ENCODE measurements around the gene SERPINA3.

Gene SERPINA3

DNA sequence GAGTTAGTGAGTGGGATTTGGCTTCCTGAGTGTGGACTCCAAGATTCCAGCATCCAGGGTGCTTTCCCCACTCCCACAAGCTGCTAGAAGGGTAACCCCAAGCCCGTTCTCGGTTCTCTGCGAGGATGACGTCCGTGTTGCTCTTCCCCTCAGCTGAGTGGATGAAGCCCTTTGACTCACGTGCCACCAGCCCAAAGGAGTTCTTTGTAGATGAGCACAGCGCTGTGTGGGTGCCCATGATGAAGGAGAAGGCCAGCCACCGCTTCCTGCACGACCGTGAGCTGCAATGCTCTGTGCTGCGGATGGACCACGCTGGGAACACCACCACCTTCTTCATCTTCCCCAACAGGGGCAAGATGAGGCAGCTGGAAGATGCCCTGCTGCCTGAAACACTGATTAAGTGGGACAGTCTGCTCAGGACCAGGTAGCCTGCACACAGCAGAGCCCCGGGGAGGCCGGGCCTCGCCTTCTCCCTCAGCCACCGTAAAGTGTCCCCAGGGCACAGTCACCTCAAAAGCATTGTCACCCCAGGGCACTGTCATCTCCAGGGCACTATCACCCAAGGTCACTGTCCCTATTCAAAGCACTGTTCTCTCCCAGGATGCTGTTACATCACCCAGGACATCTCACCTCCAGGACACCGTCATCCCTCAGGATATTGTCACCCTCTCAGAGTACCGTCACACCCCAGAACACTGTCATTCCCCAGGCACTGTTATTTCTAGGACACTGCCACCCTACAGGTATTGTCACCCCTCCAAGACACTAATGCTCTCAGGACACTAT is 31.3 kb downstream of the SERPINA3 start:
- no peak overlapping the region for H3K14ac ChIP-seq (ENCODE audit: low read length in 2 of 2)
- no peak overlapping the region for H3K9ac ChIP-seq (ENCODE audit: low read length)
- no peak overlapping the region for H2AK5ac ChIP-seq (ENCODE audit: low read length, severe bottlenecking)
- H3K4ac ChIP-seq (ENCODE audit: low read depth in 1 of 2, low read length in 2 of 2) = no peak overlapping the region
- no peaks in the 10 kb centered on the region for H3K36me3 ChIP-seq (ENCODE audit: control insufficient read depth in 1 of 2, insufficient read depth in 2 of 2, low read depth in 1 of 2, low read length in 2 of 2)
- H3K27me3 ChIP-seq (ENCODE audit: control insufficient read depth in 1 of 2, insufficient read depth in 1 of 2, low read length in 2 of 2) = no peaks in the 10 kb centered on the region
- peak overlapping the region; percentile 19 for H4K91ac ChIP-seq (ENCODE audit: low read length)
- no peak overlapping the region for H3K27ac ChIP-seq (ENCODE audit: low read length, poor library complexity, severe bottlenecking)
- H3K4me1 ChIP-seq (ENCODE audit: control insufficient read depth, insufficient read depth, low read depth, low read length) = no peaks in the 10 kb centered on the region
- 85% methylated on average over 18 of the region's 18 CpGs for WGBS
- H3K9me3 ChIP-seq (ENCODE audit: control insufficient read depth, low read length) = peaks cover 8% of the 10 kb centered on the region
- H3K79me1 ChIP-seq (replicated peaks; ENCODE audit: low read length, poor library complexity, severe bottlenecking) = no peaks in the 10 kb centered on the region
- H2BK120ac ChIP-seq (ENCODE audit: low read depth, low read length) = no peak overlapping the region
- H3K4me2 ChIP-seq (ENCODE audit: low read length, poor library complexity, severe bottlenecking) = no peak overlapping the region
- DNase-seq = no peak
- H2BK15ac ChIP-seq (ENCODE audit: low read depth, poor library complexity, severe bottlenecking) = no peak overlapping the region
- H3K4me3 ChIP-seq (ENCODE audit: insufficient read depth in 1 of 2, low read depth in 1 of 2, low read length in 2 of 2) = no peak overlapping the region
- H2BK5ac ChIP-seq (ENCODE audit: low read depth, low read length, poor library complexity, severe bottlenecking) = no peak overlapping the region
- H4K8ac ChIP-seq (ENCODE audit: low read length) = no peak overlapping the region
- no peak overlapping the region for H2AFZ ChIP-seq (ENCODE audit: low read depth, low read length)
- H2BK12ac ChIP-seq (ENCODE audit: low read length in 2 of 2) = no peak overlapping the region
- H3K23ac ChIP-seq (ENCODE audit: low read length in 2 of 2) = no peak overlapping the region
- no peak overlapping the region for H3K18ac ChIP-seq (ENCODE audit: low read depth in 1 of 2, low read length in 2 of 2)

DNA sequence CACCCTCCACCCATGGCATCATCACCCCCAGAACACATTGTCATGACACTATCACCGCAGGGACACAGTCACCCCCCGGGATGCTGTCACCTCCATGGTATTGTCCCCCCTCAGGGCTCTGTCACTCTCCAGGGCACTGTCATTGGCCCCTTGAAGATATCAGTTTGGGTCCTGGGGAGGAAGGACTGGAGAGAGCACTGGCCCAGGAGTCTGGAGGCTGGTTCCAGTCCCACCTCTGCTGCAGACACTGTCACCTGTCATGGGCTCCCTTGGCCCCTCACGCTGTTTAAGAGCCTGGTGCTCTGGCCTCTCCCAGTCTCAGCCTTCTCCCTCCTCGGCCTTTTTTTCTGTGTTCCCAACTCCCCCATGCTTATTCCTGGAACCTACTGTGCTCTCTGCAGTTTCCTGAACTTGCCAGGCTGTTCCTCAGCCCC is 31.9 kb downstream of the SERPINA3 start:
- H3K4me1 ChIP-seq (ENCODE audit: control insufficient read depth, insufficient read depth, low read depth, low read length) = no peaks in the 10 kb centered on the region

DNA sequence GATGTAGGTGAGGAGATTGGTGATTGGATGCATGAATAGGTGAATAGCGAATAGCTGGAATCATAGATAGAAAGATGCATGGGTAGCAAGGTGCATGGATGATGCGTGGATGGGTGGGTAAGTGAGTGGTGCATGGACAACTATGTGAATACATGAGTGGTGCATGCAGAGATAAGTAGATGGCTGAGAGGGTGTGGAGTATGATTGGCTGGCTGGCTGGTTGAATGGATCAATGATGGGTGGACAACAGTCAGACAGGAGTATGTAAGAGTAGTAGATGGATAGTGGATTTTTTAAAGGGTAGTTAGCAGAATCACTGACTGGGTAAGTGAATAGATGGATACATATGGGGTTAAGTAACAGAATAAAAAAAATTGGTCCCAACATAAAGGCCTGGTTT is 33.9 kb downstream of the SERPINA3 start:
- Histone ChIP-seq H3K4ac (ENCODE audit: low read depth in 1 of 2, low read length in 2 of 2) (no peak overlapping the region), H3K9me3 (ENCODE audit: control insufficient read depth, low read length) (peaks cover 16% of the 10 kb centered on the region), H3K36me3 (ENCODE audit: control insufficient read depth in 1 of 2, insufficient read depth in 2 of 2, low read depth in 1 of 2, low read length in 2 of 2) (no peaks in the 10 kb centered on the region), H3K27ac (ENCODE audit: low read length, poor library complexity, severe bottlenecking) (no peak overlapping the region), H3K4me3 (ENCODE audit: insufficient read depth in 1 of 2, low read depth in 1 of 2, low read length in 2 of 2) (no peak overlapping the region), H3K9ac (ENCODE audit: low read length) (no peak overlapping the region), H2BK5ac (ENCODE audit: low read depth, low read length, poor library complexity, severe bottlenecking) (no peak overlapping the region), H2AK5ac (ENCODE audit: low read length, severe bottlenecking) (no peak overlapping the region), H3K4me1 (ENCODE audit: control insufficient read depth, insufficient read depth, low read depth, low read length) (no peaks in the 10 kb centered on the region), H2BK12ac (ENCODE audit: low read length in 2 of 2) (no peak overlapping the region), H3K14ac (ENCODE audit: low read length in 2 of 2) (no peak overlapping the region), H3K27me3 (ENCODE audit: control insufficient read depth in 1 of 2, insufficient read depth in 1 of 2, low read length in 2 of 2) (no peaks in the 10 kb centered on the region), H2BK15ac (ENCODE audit: low read depth, poor library complexity, severe bottlenecking) (no peak overlapping the region), H3K4me2 (ENCODE audit: low read length, poor library complexity, severe bottlenecking) (no peak overlapping the region), H2BK120ac (ENCODE audit: low read depth, low read length) (no peak overlapping the region), H3K18ac (ENCODE audit: low read depth in 1 of 2, low read length in 2 of 2) (no peak overlapping the region), H3K23ac (ENCODE audit: low read length in 2 of 2) (no peak overlapping the region), H3K79me1 (replicated peaks; ENCODE audit: low read length, poor library complexity, severe bottlenecking) (no peaks in the 10 kb centered on the region), H4K91ac (ENCODE audit: low read length) (no peak overlapping the region), H2AFZ (ENCODE audit: low read depth, low read length) (no peak overlapping the region), H4K8ac (ENCODE audit: low read length) (no peak overlapping the region)
- 78% methylated on average over 2 of the region's 2 CpGs for WGBS
- no peak for DNase-seq

More for the DNA sequence above, 31.9 kb downstream of the SERPINA3 start:
- Histone ChIP-seq H3K14ac (ENCODE audit: low read length in 2 of 2) (no peak overlapping the region), H3K79me1 (replicated peaks; ENCODE audit: low read length, poor library complexity, severe bottlenecking) (no peaks in the 10 kb centered on the region), H4K91ac (ENCODE audit: low read length) (no peak overlapping the region), H3K36me3 (ENCODE audit: control insufficient read depth in 1 of 2, insufficient read depth in 2 of 2, low read depth in 1 of 2, low read length in 2 of 2) (no peaks in the 10 kb centered on the region), H3K27ac (ENCODE audit: low read length, poor library complexity, severe bottlenecking) (no peak overlapping the region), H2AK5ac (ENCODE audit: low read length, severe bottlenecking) (no peak overlapping the region), H2BK5ac (ENCODE audit: low read depth, low read length, poor library complexity, severe bottlenecking) (no peak overlapping the region), H3K4me3 (ENCODE audit: insufficient read depth in 1 of 2, low read depth in 1 of 2, low read length in 2 of 2) (no peak overlapping the region), H2AFZ (ENCODE audit: low read depth, low read length) (no peak overlapping the region), H3K23ac (ENCODE audit: low read length in 2 of 2) (no peak overlapping the region), H3K9ac (ENCODE audit: low read length) (no peak overlapping the region), H4K8ac (ENCODE audit: low read length) (no peak overlapping the region), H2BK12ac (ENCODE audit: low read length in 2 of 2) (no peak overlapping the region), H3K27me3 (ENCODE audit: control insufficient read depth in 1 of 2, insufficient read depth in 1 of 2, low read length in 2 of 2) (no peaks in the 10 kb centered on the region), H3K9me3 (ENCODE audit: control insufficient read depth, low read length) (peaks cover 14% of the 10 kb centered on the region), H3K4me2 (ENCODE audit: low read length, poor library complexity, severe bottlenecking) (no peak overlapping the region), H2BK120ac (ENCODE audit: low read depth, low read length) (no peak overlapping the region), H2BK15ac (ENCODE audit: low read depth, poor library complexity, severe bottlenecking) (no peak overlapping the region), H3K18ac (ENCODE audit: low read depth in 1 of 2, low read length in 2 of 2) (no peak overlapping the region), H3K4ac (ENCODE audit: low read depth in 1 of 2, low read length in 2 of 2) (no peak overlapping the region)
- no peak for DNase-seq
- 74% methylated on average over 3 of the region's 4 CpGs for WGBS

DNA sequence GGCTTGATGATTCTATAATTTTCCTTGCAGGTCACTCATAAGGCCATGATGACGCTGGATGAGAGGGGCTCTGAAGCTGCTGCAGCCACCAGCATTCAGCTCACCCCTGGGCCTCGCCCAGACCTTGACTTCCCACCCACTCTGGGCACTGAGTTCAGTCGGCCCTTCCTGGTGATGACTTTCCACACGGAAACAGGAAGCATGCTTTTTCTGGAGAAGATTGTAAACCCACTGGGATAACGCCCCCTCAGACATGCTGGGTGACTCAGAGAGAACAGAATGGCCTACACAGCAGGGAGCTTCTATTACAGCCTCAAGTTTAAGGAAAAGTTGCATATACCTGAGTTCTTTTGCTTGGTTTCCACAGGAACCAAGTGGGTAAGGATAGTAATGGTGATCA is 34.3 kb downstream of the SERPINA3 start:
- Histone ChIP-seq H2BK120ac (ENCODE audit: low read depth, low read length) (no peak overlapping the region), H3K36me3 (ENCODE audit: control insufficient read depth in 1 of 2, insufficient read depth in 2 of 2, low read depth in 1 of 2, low read length in 2 of 2) (no peaks in the 10 kb centered on the region), H3K9me3 (ENCODE audit: control insufficient read depth, low read length) (peaks cover 16% of the 10 kb centered on the region), H3K4me3 (ENCODE audit: insufficient read depth in 1 of 2, low read depth in 1 of 2, low read length in 2 of 2) (no peak overlapping the region), H3K4me1 (ENCODE audit: control insufficient read depth, insufficient read depth, low read depth, low read length) (no peaks in the 10 kb centered on the region), H3K27ac (ENCODE audit: low read length, poor library complexity, severe bottlenecking) (no peak overlapping the region), H2BK15ac (ENCODE audit: low read depth, poor library complexity, severe bottlenecking) (no peak overlapping the region), H3K14ac (ENCODE audit: low read length in 2 of 2) (no peak overlapping the region), H3K4ac (ENCODE audit: low read depth in 1 of 2, low read length in 2 of 2) (no peak overlapping the region), H3K4me2 (ENCODE audit: low read length, poor library complexity, severe bottlenecking) (no peak overlapping the region), H2AFZ (ENCODE audit: low read depth, low read length) (no peak overlapping the region), H3K23ac (ENCODE audit: low read length in 2 of 2) (no peak overlapping the region), H2AK5ac (ENCODE audit: low read length, severe bottlenecking) (no peak overlapping the region), H2BK5ac (ENCODE audit: low read depth, low read length, poor library complexity, severe bottlenecking) (no peak overlapping the region), H4K8ac (ENCODE audit: low read length) (no peak overlapping the region), H2BK12ac (ENCODE audit: low read length in 2 of 2) (no peak overlapping the region), H3K9ac (ENCODE audit: low read length) (no peak overlapping the region), H3K18ac (ENCODE audit: low read depth in 1 of 2, low read length in 2 of 2) (no peak overlapping the region), H3K79me1 (replicated peaks; ENCODE audit: low read length, poor library complexity, severe bottlenecking) (no peaks in the 10 kb centered on the region), H3K27me3 (ENCODE audit: control insufficient read depth in 1 of 2, insufficient read depth in 1 of 2, low read length in 2 of 2) (no peaks in the 10 kb centered on the region), H4K91ac (ENCODE audit: low read length) (no peak overlapping the region)
- no peak for DNase-seq
- WGBS = 38% methylated on average over 5 of the region's 5 CpGs

Data from mesenchymal stem cell (in vitro differentiated cells and primary cell).